K562 (cell line): ENCODE data around the gene PKD1. TPM values are rescaled to one million over a fixed set of nuclear protein-coding genes. Genes with fewer than 3 reads are reported as not detected.

Experiments used
- BCOR ChIP-seq: fragments of 450-650 bp; IDR thresholded peaks from 2 replicates; pipeline ENCODE4 v1.6.1; 2016
- CCNT2 ChIP-seq: IDR thresholded peaks from 2 replicates; pipeline ENCODE4 v1.6.1; 2011; ENCODE audit warnings: borderline replicate concordance, low read depth, mild to moderate bottlenecking, moderate library complexity, mixed read lengths, low read length; ENCODE audit not compliant: insufficient read length; ENCODE audit errors: extremely low read depth
- DIDO1 ChIP-seq: fragments of 450-650 bp; IDR thresholded peaks from 2 replicates; pipeline ENCODE4 v1.6.1; 2016; ENCODE audit warnings: low read depth, missing biosample characterization, missing genetic modification characterization
- ELF4 ChIP-seq: fragments of 450-650 bp; formaldehyde crosslinking; IDR thresholded peaks from 2 replicates; pipeline ENCODE4 v1.4.0; 2022; ENCODE audit warnings: missing genetic modification characterization
- FOXA1 ChIP-seq: fragments of 450-650 bp; IDR thresholded peaks from 2 replicates; pipeline ENCODE4 v1.6.1; 2016; ENCODE audit warnings: mild to moderate bottlenecking, borderline replicate concordance
- KAT2B ChIP-seq: IDR thresholded peaks from one replicate; pipeline ENCODE4 v1.6.1; 2012; ENCODE audit warnings: low read depth, mild to moderate bottlenecking, control low read depth, inconsistent platforms, low read length, moderate library complexity
- KLF6 ChIP-seq: fragments of 250-450 bp; sonication (Bioruptor Pico); IDR thresholded peaks from 2 replicates; pipeline ENCODE4 v1.4.0; 2020; ENCODE audit warnings: mild to moderate bottlenecking, moderate library complexity, borderline replicate concordance
- POLR2AphosphoS2 ChIP-seq: IDR thresholded peaks from 2 replicates; pipeline ENCODE4 v1.6.1; 2012; ENCODE audit warnings: low read length, improper control_type of control experiment
- POLR2AphosphoS5 ChIP-seq: IDR thresholded peaks from 2 replicates; pipeline ENCODE4 v1.6.1; 2011; ENCODE audit warnings: mild to moderate bottlenecking, low read depth, low read length, moderate library complexity; ENCODE audit not compliant: control insufficient read depth, insufficient read depth
- PTTG1 ChIP-seq: fragments of 450-650 bp; IDR thresholded peaks from 2 replicates; pipeline ENCODE4 v1.6.1; 2016; ENCODE audit warnings: low read depth, mild to moderate bottlenecking, missing genetic modification characterization, missing compliant biosample characterization
- ZNF217 ChIP-seq: sonication (generic); formaldehyde crosslinking; IDR thresholded peaks from 2 replicates; pipeline ENCODE4 v1.8.0; 2022; ENCODE audit warnings: mild to moderate bottlenecking, missing genetic modification reagents
- polyA plus RNA-seq, 8 experiments: library from polyadenylated mRNA; depleted of rRNA in 4 of 8; stranded (reverse) in 5 of 8; unstranded in 3 of 8; fragments of >200 nt; fragmentation: Nextera tagmentation in 2 of 8; fragmentation: Illumina TruSeq in 1 of 8; extraction: Ambion mirVana in 2 of 8; extraction: Trizol in 1 of 8; gene quantifications; 2 replicates each; pipeline versions ENCODE4 v1.2.1 to v1.2.3, GENCODE V29; 2011 to 2014; ENCODE audit warnings: inconsistent platforms in 1 of 8, missing spikeins in 1 of 8
- total RNA-seq, 7 experiments: library from RNA; depleted of rRNA in 6 of 7; stranded (reverse); fragments of >200 nt in 6 of 7; fragmentation: Illumina TruSeq in 2 of 7; extraction: Trizol in 2 of 7; gene quantifications; 2 replicates each; pipeline versions ENCODE4 v1.2.1 to v1.2.3, GENCODE V29; 2011 to 2021; ENCODE audit warnings: low replicate concordance in 1 of 7
- TF ChIP-seq, protein P1 (sequence below): fragments of 450-650 bp; formaldehyde crosslinking; IDR thresholded peaks from 2 replicates; pipeline ENCODE4 v1.4.0; 2022; ENCODE audit warnings: missing genetic modification characterization
- TF ChIP-seq, protein P2 (sequence below): sonication (generic); formaldehyde crosslinking; IDR thresholded peaks from 2 replicates; pipeline ENCODE4 v1.8.0; 2022; ENCODE audit warnings: mild to moderate bottlenecking, missing genetic modification reagents
- TF ChIP-seq, protein P3 (sequence below): fragments of 250-450 bp; sonication (Bioruptor Pico); IDR thresholded peaks from 2 replicates; pipeline ENCODE4 v1.8.0; 2022; ENCODE audit warnings: inconsistent platforms
- TF ChIP-seq, protein P4 (sequence below): fragments of 450-650 bp; IDR thresholded peaks from 2 replicates; pipeline ENCODE4 v1.6.1; 2018; ENCODE audit not compliant: partially characterized antibody
- TF ChIP-seq, protein P5 (sequence below): fragments of 250-450 bp; sonication (Bioruptor Pico); IDR thresholded peaks from 2 replicates; pipeline ENCODE4 v1.5.0; 2020; ENCODE audit warnings: mild to moderate bottlenecking, borderline replicate concordance

The PKD1 gene
- total and polyA plus RNA-seq, 9 of the 15 experiments (the other 6 are each of a cell fraction or from before 2014, with no cell fraction given) = 0.23 to 93.5 (median 12.6) TPM

DNA sequence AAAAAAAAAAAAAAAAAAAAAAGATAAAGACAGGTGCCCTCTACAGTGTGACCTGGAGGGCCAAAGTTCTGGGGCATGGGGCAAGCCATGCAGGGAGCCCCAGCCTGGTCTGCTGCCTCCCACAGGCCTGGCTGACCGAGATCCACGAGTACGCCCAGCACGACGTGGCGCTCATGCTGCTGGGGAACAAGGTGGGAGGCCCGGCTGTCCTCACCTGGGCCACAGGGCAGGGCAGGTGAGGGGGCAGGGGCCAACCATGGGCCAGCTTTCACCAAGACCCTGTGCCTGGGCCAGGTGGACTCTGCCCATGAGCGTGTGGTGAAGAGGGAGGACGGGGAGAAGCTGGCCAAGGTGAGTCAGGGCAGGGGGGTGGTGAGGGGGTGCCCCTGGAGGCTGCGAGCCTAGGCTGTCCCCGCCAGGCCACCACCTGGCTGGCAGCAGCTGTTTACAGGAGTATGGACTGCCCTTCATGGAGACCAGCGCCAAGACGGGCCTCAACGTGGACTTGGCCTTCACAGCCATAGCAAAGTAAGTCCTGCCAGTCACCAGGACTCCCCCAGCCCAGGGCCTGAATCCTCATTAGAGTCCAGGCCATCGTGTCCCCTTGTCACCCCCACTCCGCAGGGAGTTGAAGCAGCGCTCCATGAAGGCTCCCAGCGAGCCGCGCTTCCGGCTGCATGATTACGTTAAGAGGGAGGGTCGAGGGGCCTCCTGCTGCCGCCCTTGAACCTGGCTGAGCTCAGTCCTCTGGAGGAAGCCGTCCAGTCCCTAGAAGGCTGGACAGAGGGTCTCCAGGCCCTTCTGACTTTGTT lies 17.2 kb upstream of the PKD1 start (continued):
- TF ChIP-seq POLR2AphosphoS5 (peak; percentile 40; the same call in 1 of the 2 replicates), BCOR (no peak), KAT2B (no peak), DIDO1 (tag) (no peak), CCNT2 (peak; percentile 21), FOXA1 (no peak), KLF6 (CRISPR knock-in tag) (no peak), PTTG1 (tag) (no peak), POLR2AphosphoS2 (0 out of 2 replicates have a peak, but pooled peaks have one; percentile 90), ELF4 (CRISPR knock-in tag) (no peak), ZNF217 (CRISPR knock-in tag) (no peak)
- TF ChIP-seq, protein P1, sequence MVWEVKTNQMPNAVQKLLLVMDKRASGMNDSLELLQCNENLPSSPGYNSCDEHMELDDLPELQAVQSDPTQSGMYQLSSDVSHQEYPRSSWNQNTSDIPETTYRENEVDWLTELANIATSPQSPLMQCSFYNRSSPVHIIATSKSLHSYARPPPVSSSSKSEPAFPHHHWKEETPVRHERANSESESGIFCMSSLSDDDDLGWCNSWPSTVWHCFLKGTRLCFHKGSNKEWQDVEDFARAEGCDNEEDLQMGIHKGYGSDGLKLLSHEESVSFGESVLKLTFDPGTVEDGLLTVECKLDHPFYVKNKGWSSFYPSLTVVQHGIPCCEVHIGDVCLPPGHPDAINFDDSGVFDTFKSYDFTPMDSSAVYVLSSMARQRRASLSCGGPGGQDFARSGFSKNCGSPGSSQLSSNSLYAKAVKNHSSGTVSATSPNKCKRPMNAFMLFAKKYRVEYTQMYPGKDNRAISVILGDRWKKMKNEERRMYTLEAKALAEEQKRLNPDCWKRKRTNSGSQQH = peak; percentile 52; the same call in 1 of the 2 replicates
- TF ChIP-seq, protein P2, sequence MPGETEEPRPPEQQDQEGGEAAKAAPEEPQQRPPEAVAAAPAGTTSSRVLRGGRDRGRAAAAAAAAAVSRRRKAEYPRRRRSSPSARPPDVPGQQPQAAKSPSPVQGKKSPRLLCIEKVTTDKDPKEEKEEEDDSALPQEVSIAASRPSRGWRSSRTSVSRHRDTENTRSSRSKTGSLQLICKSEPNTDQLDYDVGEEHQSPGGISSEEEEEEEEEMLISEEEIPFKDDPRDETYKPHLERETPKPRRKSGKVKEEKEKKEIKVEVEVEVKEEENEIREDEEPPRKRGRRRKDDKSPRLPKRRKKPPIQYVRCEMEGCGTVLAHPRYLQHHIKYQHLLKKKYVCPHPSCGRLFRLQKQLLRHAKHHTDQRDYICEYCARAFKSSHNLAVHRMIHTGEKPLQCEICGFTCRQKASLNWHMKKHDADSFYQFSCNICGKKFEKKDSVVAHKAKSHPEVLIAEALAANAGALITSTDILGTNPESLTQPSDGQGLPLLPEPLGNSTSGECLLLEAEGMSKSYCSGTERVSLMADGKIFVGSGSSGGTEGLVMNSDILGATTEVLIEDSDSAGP (CRISPR knock-in tag) = 0 out of 2 replicates have a peak, but pooled peaks have one; percentile 43
- TF ChIP-seq, protein P3, sequence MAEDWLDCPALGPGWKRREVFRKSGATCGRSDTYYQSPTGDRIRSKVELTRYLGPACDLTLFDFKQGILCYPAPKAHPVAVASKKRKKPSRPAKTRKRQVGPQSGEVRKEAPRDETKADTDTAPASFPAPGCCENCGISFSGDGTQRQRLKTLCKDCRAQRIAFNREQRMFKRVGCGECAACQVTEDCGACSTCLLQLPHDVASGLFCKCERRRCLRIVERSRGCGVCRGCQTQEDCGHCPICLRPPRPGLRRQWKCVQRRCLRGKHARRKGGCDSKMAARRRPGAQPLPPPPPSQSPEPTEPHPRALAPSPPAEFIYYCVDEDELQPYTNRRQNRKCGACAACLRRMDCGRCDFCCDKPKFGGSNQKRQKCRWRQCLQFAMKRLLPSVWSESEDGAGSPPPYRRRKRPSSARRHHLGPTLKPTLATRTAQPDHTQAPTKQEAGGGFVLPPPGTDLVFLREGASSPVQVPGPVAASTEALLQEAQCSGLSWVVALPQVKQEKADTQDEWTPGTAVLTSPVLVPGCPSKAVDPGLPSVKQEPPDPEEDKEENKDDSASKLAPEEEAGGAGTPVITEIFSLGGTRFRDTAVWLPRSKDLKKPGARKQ (CRISPR knock-in tag) = no peak
- TF ChIP-seq, protein P4, sequence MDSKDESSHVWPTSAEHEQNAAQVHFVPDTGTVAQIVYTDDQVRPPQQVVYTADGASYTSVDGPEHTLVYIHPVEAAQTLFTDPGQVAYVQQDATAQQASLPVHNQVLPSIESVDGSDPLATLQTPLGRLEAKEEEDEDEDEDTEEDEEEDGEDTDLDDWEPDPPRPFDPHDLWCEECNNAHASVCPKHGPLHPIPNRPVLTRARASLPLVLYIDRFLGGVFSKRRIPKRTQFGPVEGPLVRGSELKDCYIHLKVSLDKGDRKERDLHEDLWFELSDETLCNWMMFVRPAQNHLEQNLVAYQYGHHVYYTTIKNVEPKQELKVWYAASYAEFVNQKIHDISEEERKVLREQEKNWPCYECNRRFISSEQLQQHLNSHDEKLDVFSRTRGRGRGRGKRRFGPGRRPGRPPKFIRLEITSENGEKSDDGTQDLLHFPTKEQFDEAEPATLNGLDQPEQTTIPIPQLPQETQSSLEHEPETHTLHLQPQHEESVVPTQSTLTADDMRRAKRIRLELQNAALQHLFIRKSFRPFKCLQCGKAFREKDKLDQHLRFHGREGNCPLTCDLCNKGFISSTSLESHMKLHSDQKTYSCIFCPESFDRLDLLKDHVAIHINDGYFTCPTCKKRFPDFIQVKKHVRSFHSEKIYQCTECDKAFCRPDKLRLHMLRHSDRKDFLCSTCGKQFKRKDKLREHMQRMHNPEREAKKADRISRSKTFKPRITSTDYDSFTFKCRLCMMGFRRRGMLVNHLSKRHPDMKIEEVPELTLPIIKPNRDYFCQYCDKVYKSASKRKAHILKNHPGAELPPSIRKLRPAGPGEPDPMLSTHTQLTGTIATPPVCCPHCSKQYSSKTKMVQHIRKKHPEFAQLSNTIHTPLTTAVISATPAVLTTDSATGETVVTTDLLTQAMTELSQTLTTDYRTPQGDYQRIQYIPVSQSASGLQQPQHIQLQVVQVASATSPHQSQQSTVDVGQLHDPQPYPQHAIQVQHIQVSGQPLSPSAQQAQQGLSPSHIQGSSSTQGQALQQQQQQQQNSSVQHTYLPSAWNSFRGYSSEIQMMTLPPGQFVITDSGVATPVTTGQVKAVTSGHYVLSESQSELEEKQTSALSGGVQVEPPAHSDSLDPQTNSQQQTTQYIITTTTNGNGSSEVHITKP = no peak
- TF ChIP-seq, protein P5, sequence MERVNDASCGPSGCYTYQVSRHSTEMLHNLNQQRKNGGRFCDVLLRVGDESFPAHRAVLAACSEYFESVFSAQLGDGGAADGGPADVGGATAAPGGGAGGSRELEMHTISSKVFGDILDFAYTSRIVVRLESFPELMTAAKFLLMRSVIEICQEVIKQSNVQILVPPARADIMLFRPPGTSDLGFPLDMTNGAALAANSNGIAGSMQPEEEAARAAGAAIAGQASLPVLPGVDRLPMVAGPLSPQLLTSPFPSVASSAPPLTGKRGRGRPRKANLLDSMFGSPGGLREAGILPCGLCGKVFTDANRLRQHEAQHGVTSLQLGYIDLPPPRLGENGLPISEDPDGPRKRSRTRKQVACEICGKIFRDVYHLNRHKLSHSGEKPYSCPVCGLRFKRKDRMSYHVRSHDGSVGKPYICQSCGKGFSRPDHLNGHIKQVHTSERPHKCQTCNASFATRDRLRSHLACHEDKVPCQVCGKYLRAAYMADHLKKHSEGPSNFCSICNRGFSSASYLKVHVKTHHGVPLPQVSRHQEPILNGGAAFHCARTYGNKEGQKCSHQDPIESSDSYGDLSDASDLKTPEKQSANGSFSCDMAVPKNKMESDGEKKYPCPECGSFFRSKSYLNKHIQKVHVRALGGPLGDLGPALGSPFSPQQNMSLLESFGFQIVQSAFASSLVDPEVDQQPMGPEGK = no peak
